K562 (cell line): ENCODE results near the gene ERCC2. TPM values are rescaled to one million over a fixed set of nuclear protein-coding genes. Genes with fewer than 3 reads are reported as not detected.

Experiments used
- CBFA2T2 ChIP-seq: fragments of 450-650 bp; conservative IDR thresholded peaks from 2 replicates; pipeline ENCODE4 v1.6.1; 2017; ENCODE audit warnings: mild to moderate bottlenecking
- CREB1 ChIP-seq, 2 experiments: sonication (generic) in 1 of 2; formaldehyde crosslinking in 1 of 2; IDR thresholded peaks; 2 replicates each; pipeline versions ENCODE4 v1.6.1 to v1.8.0; 2012 to 2022; ENCODE audit warnings: inconsistent platforms in 1 of 2, mild to moderate bottlenecking in 1 of 2, missing genetic modification reagents in 1 of 2, moderate library complexity in 1 of 2
- E2F4 ChIP-seq: sonication (generic); formaldehyde crosslinking; IDR thresholded peaks from 2 replicates; pipeline ENCODE4 v1.8.0; 2022; ENCODE audit warnings: mild to moderate bottlenecking, low read depth, missing genetic modification reagents
- ESRRB ChIP-seq: fragments of 250-450 bp; sonication (Bioruptor Pico); IDR thresholded peaks from 2 replicates; pipeline ENCODE4 v1.5.0; 2020; ENCODE audit warnings: mild to moderate bottlenecking, moderate library complexity, borderline replicate concordance
- FOXA1 ChIP-seq: fragments of 450-650 bp; IDR thresholded peaks from 2 replicates; pipeline ENCODE4 v1.6.1; 2016; ENCODE audit warnings: mild to moderate bottlenecking, borderline replicate concordance
- JUN ChIP-seq, 2 experiments: sonication (generic) in 1 of 2; formaldehyde crosslinking in 1 of 2; IDR thresholded peaks; 2 replicates each; pipeline versions ENCODE4 v1.6.1 to v1.8.0; 2012 to 2022; ENCODE audit warnings: borderline replicate concordance in 2 of 2, mild to moderate bottlenecking in 2 of 2, improper control_type of control experiment in 1 of 2, low read depth in 1 of 2, low read length in 1 of 2, missing genetic modification reagents in 1 of 2
- RBFOX2 ChIP-seq: fragments of 200-400 bp; formaldehyde crosslinking; IDR thresholded peaks from 2 replicates; pipeline ENCODE4 v1.6.1; 2017; ENCODE audit warnings: low read depth, mild to moderate bottlenecking, low read length, moderate library complexity
- RNF219 ChIP-seq: fragments of 250-450 bp; sonication (Bioruptor Pico); IDR thresholded peaks from 2 replicates; pipeline ENCODE4 v1.5.0; 2022; ENCODE audit warnings: mild to moderate bottlenecking
- SMC3 ChIP-seq: conservative IDR thresholded peaks from 2 replicates; pipeline ENCODE4 v1.6.1; 2011; ENCODE audit warnings: low read depth, low read length, improper control_type of control experiment; ENCODE audit not compliant: insufficient read depth
- TAL1 ChIP-seq: fragments of 450-650 bp; IDR thresholded peaks from 2 replicates; pipeline ENCODE4 v1.6.1; 2016; ENCODE audit warnings: mild to moderate bottlenecking
- ZC3H8 ChIP-seq: fragments of 450-650 bp; IDR thresholded peaks from 2 replicates; pipeline ENCODE4 v1.6.1; 2017
- ZNF134 ChIP-seq: fragments of 250-450 bp; sonication (Bioruptor Pico); conservative IDR thresholded peaks from 2 replicates; pipeline ENCODE4 v1.4.0; 2020
- ZNF143 ChIP-seq: sonication (generic); formaldehyde crosslinking; IDR thresholded peaks from 2 replicates; pipeline ENCODE4 v1.9.0; 2022; ENCODE audit warnings: mild to moderate bottlenecking, missing genetic modification reagents
- ZNF431 ChIP-seq: sonication (generic); formaldehyde crosslinking; IDR thresholded peaks from 2 replicates; pipeline ENCODE4 v1.8.0; 2022; ENCODE audit warnings: mild to moderate bottlenecking, missing genetic modification reagents
- ZNF551 ChIP-seq: fragments of 250-450 bp; sonication (Bioruptor Pico); IDR thresholded peaks from 2 replicates; pipeline ENCODE4 v1.5.0; 2021; ENCODE audit warnings: mild to moderate bottlenecking, moderate library complexity
- polyA plus RNA-seq, 8 experiments: library from polyadenylated mRNA; depleted of rRNA in 4 of 8; stranded (reverse) in 5 of 8; unstranded in 3 of 8; fragments of >200 nt; fragmentation: Nextera tagmentation in 2 of 8; fragmentation: Illumina TruSeq in 1 of 8; extraction: Ambion mirVana in 2 of 8; extraction: Trizol in 1 of 8; gene quantifications; 2 replicates each; pipeline versions ENCODE4 v1.2.1 to v1.2.3, GENCODE V29; 2011 to 2014; ENCODE audit warnings: inconsistent platforms in 1 of 8, missing spikeins in 1 of 8
- total RNA-seq, 7 experiments: library from RNA; depleted of rRNA in 6 of 7; stranded (reverse); fragments of >200 nt in 6 of 7; fragmentation: Illumina TruSeq in 2 of 7; extraction: Trizol in 2 of 7; gene quantifications; 2 replicates each; pipeline versions ENCODE4 v1.2.1 to v1.2.3, GENCODE V29; 2011 to 2021; ENCODE audit warnings: low replicate concordance in 1 of 7
- TF ChIP-seq, protein P1 (sequence below), 2 experiments: fragments of 250-450 bp in 1 of 2; fragments of 450-650 bp in 1 of 2; sonication (Bioruptor Pico) in 1 of 2; IDR thresholded peaks; 2 replicates each; pipeline versions ENCODE4 v1.6.1 to v1.8.0; 2016 to 2021; ENCODE audit warnings: mild to moderate bottlenecking in 2 of 2, moderate library complexity in 2 of 2, missing compliant biosample characterization in 1 of 2, missing genetic modification characterization in 1 of 2
- TF ChIP-seq, protein P2 (sequence below): fragments of 450-650 bp; formaldehyde crosslinking; IDR thresholded peaks from 2 replicates; pipeline ENCODE4 v1.4.0; 2022; ENCODE audit warnings: mild to moderate bottlenecking, moderate library complexity

ERCC2 gene
- total and polyA plus RNA-seq, 9 of the 15 experiments (the other 6 are each of a cell fraction or from before 2014, with no cell fraction given): 2.2 to 55.9 (median 23.4) TPM

GRCh38 chr19:45333609-45334303 lies 36.6 kb downstream of the ERCC2 start (continued):
- TF ChIP-seq E2F4 (no peak), RBFOX2 (no peak), JUN (IDR thresholded peaks at IDR 0.05; ENCODE audit: borderline replicate concordance, low read depth, low read length) (no peak), JUN (CRISPR knock-in tag; IDR thresholded peaks at IDR 0.05; ENCODE audit: borderline replicate concordance) (no peak), FOXA1 (no peak), ZNF134 (CRISPR knock-in tag) (no peak), SMC3 (no peak), ZNF143 (CRISPR knock-in tag) (no peak), TAL1 (no peak), CREB1 (IDR thresholded peaks at IDR 0.05) (no peak), CREB1 (CRISPR knock-in tag; IDR thresholded peaks at IDR 0.05) (no peak), ZC3H8 (no peak), ESRRB (CRISPR knock-in tag) (no peak), CBFA2T2 (0 out of 2 replicates have a peak, but pooled peaks have one; percentile 9), RNF219 (CRISPR knock-in tag) (no peak), ZNF551 (no peak), ZNF431 (CRISPR knock-in tag) (no peak)
- TF ChIP-seq, protein P1, sequence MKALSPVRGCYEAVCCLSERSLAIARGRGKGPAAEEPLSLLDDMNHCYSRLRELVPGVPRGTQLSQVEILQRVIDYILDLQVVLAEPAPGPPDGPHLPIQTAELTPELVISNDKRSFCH (CRISPR knock-in tag; IDR thresholded peaks at IDR 0.05): no peak
- TF ChIP-seq, protein P1 (tag; IDR thresholded peaks at IDR 0.05): no peak
- TF ChIP-seq, protein P2, sequence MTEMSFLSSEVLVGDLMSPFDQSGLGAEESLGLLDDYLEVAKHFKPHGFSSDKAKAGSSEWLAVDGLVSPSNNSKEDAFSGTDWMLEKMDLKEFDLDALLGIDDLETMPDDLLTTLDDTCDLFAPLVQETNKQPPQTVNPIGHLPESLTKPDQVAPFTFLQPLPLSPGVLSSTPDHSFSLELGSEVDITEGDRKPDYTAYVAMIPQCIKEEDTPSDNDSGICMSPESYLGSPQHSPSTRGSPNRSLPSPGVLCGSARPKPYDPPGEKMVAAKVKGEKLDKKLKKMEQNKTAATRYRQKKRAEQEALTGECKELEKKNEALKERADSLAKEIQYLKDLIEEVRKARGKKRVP: no peak
